ENCODE measurements around the gene GLCE.
A peak's percentile ranks its signal among the peaks of the same experiment; 100 is the strongest.

Gene GLCE

DNA sequence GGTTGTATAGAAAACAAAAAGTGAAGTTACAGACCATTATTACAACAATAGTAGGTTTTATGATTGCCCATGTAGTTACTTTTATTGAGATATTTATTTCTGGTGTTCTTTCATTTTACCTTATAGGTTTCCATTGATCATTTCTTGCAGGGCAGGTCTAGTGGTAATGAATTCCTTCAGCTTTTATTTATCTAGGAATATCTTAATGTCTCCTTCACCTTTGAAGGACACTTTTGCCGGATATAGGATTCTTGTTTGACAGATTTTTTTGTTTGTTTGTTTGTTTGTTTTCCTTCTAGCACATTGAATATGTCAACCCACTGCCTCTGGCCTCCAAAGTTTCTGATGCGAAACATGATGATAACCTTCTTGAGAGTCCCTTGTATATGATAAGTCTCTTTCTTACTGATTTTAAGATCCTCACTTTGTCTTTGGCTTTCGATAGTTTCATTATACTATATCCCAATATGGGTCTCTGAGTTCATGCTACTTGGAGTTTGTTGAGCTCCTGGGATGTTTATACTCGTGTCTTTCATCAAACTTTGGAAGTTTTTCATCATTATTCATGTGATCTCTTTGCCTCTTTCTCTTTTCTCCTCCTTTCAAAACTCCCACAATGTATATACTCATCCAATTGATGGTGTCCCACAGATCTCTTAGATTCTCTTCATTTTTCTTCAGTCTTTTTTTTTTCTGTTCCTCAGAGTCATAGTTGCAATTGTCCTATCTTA, 62.8 kb downstream of the GLCE start:
- no peak for DNase-seq (ENCODE audit: extremely low read depth, low read depth)

GRCh38 chr15:69224383-69224782, 63.9 kb downstream of the GLCE start:
- TF ChIP-seq, protein P1, sequence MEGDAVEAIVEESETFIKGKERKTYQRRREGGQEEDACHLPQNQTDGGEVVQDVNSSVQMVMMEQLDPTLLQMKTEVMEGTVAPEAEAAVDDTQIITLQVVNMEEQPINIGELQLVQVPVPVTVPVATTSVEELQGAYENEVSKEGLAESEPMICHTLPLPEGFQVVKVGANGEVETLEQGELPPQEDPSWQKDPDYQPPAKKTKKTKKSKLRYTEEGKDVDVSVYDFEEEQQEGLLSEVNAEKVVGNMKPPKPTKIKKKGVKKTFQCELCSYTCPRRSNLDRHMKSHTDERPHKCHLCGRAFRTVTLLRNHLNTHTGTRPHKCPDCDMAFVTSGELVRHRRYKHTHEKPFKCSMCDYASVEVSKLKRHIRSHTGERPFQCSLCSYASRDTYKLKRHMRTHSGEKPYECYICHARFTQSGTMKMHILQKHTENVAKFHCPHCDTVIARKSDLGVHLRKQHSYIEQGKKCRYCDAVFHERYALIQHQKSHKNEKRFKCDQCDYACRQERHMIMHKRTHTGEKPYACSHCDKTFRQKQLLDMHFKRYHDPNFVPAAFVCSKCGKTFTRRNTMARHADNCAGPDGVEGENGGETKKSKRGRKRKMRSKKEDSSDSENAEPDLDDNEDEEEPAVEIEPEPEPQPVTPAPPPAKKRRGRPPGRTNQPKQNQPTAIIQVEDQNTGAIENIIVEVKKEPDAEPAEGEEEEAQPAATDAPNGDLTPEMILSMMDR (IDR thresholded peaks at IDR 0.05; ENCODE audit: low read depth, low read length): no peak
- no peak for DNase-seq (ENCODE audit: extremely low read depth, low read depth)

More for the DNA sequence above, 62.8 kb downstream of the GLCE start:
- TF ChIP-seq, protein P1 (IDR thresholded peaks at IDR 0.05; ENCODE audit: low read depth, low read length): no peak

GRCh38 chr15:69225355-69226022, 65.1 kb downstream of the GLCE start:
- peak; percentile 5 for DNase-seq (ENCODE audit: extremely low read depth, low read depth)

GRCh38 chr15:69226023-69226355, 65.6 kb downstream of the GLCE start:
- TF ChIP-seq, protein P1 (IDR thresholded peaks at IDR 0.05; ENCODE audit: low read depth, low read length): no peak
- DNase-seq (ENCODE audit: extremely low read depth, low read depth): no peak

More at GRCh38 chr15:69225355-69226022, 65.1 kb downstream of the GLCE start:
- TF ChIP-seq, protein P1 (IDR thresholded peaks at IDR 0.05; ENCODE audit: low read depth, low read length): peak; percentile 16

DNA sequence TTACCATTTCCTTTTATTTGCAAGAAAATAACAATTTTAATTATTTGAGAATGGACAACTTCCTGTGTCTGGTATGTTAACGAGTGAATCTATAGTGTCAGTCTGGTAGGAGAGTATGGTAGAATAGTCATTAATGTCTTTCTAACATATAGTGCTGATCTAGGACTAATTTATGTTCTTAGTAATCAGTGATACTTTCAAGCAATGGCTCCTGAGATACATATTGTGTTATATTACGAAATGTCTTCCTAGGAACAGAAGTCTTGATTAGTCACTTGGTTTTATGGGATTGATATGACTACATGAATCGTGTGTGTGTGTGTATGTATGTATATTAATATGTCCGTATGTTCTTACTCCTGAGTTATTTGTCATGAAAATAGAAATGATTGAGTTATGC, 71.7 kb downstream of the GLCE start:
- DNase-seq (ENCODE audit: extremely low read depth, low read depth): no peak
- TF ChIP-seq, protein P1 (IDR thresholded peaks at IDR 0.05; ENCODE audit: low read depth, low read length): no peak

DNA sequence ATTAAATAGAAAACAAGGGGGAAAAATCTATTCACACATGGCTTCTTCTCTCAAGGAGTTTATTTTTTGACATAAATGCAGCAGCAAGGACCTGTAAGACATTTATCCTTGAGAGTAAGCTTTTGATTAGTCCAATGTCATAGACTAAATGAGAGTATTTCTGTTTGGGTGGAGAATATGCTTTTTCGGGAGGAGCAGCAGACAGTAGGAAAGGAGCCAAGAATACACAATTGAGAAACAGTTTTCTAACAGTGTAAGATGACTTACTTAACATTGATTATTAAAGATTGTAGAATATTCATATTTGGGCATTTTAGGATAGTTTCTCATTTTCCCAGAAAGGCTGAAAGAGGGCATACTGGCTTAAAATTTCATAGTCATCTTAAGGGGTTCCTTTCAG, 72.3 kb downstream of the GLCE start:
- DNase-seq (ENCODE audit: extremely low read depth, low read depth): no peak
- TF ChIP-seq, protein P1 (IDR thresholded peaks at IDR 0.05; ENCODE audit: low read depth, low read length): no peak

- DNase-seq (ENCODE audit: extremely low read depth, low read depth): no peak
- TF ChIP-seq, protein P1 (IDR thresholded peaks at IDR 0.05; ENCODE audit: low read depth, low read length): no peak
Measured at GRCh38 chr15:69234676-69235075, 74.2 kb downstream of the GLCE start.

Data from AG09319 (cell line).